Stimulated activated CD8-positive, alpha-beta memory T cell treated with anti-CD3 and anti-CD28 coated beads, Interleukin-15, amount 100 ng/mL, for 4 hours (primary cell): ENCODE results near the gene TLE3.

Experiments
- DNase-seq, 2 donors: peaks; one replicate each; pipeline ENCODE4 v3.0.0-alpha.2; 2020; ENCODE audit warnings: low read depth in 2 of 2

TLE3 gene

GRCh38 chr15:70048578-70049514, 48.9 kb downstream of the TLE3 start:
- no peak for DNase-seq

- no peak for DNase-seq
Observed at GRCh38 chr15:70048198-70048565, 49.5 kb downstream of the TLE3 start.

GRCh38 chr15:70047386-70048197, 50.1 kb downstream of the TLE3 start:
- no peak for DNase-seq

GRCh38 chr15:70046679-70047369, 50.9 kb downstream of the TLE3 start:
- DNase-seq = no peak

- DNase-seq = no peak
Observed at GRCh38 chr15:70045045-70045444, 52.7 kb downstream of the TLE3 start.

GRCh38 chr15:70044168-70044567, 53.5 kb downstream of the TLE3 start:
- DNase-seq = no peak

GRCh38 chr15:70043590-70043989, 54.1 kb downstream of the TLE3 start:
- no peak for DNase-seq

GRCh38 chr15:70042553-70043214, 55.0 kb downstream of the TLE3 start:
- no peak for DNase-seq

GRCh38 chr15:70039917-70040316, 57.8 kb downstream of the TLE3 start:
- no peak for DNase-seq

- DNase-seq = no peak
Observed at GRCh38 chr15:70038730-70039392, 58.9 kb downstream of the TLE3 start.

GRCh38 chr15:70037292-70037640, 60.5 kb downstream of the TLE3 start:
- no peak for DNase-seq

- no peak for DNase-seq
Observed at GRCh38 chr15:70036585-70037291, 61.0 kb downstream of the TLE3 start.

GRCh38 chr15:70035719-70036077, 62.0 kb downstream of the TLE3 start:
- DNase-seq = no peak

GRCh38 chr15:70035051-70035718, 62.5 kb downstream of the TLE3 start:
- DNase-seq = no peak

- no peak for DNase-seq
Observed at GRCh38 chr15:70034596-70034995, 63.1 kb downstream of the TLE3 start.

GRCh38 chr15:70034141-70034540, 63.6 kb downstream of the TLE3 start:
- DNase-seq = no peak

- DNase-seq = no peak
Observed at GRCh38 chr15:70033529-70034140, 64.1 kb downstream of the TLE3 start.

- no peak for DNase-seq
Observed at GRCh38 chr15:70033109-70033508, 64.6 kb downstream of the TLE3 start.

GRCh38 chr15:70032509-70032908, 65.2 kb downstream of the TLE3 start:
- no peak for DNase-seq

- DNase-seq = no peak
Observed at GRCh38 chr15:70031713-70032112, 66.0 kb downstream of the TLE3 start.
